Coronary artery (tissue), 2 donors: Measurements from ENCODE around the gene ANP32A.
"Not testable (repeated sequence)": the region's sequence is repeated elsewhere in the genome, so short reads cannot be mapped to it uniquely, and the experiment has no call there.

ENCODE experiments used
- DNase-seq: peaks from one replicate; pipeline ENCODE4 v3.0.0-alpha.2; 2017; ENCODE audit warnings: low spot score
- H3K27ac ChIP-seq, 2 donors: fragments of 200-600 bp; sonication (generic); one replicate each; pipeline ENCODE4 v1.5.1; 2016 to 2019
- H3K4me3 ChIP-seq: fragments of 200-600 bp; sonication (generic); 2 replicates; pipeline ENCODE4 v1.5.1; 2016; ENCODE audit warnings: mild to moderate bottlenecking, moderate library complexity
- CTCF ChIP-seq: fragments of 200-600 bp; sonication (generic); IDR thresholded peaks from one replicate; pipeline ENCODE4 v1.5.1; 2019; ENCODE audit warnings: antibody characterized with exemption

ANP32A gene

GRCh38 chr15:68820295-68821189 lies at the start of gene ANP32A:
TSS of gene ANP32A (minus strand) at chr15:68820895. CDS start at chr15:68820751, 144 bp downstream.
- TF ChIP-seq CTCF: no peak
- H3K27ac ChIP-seq: peak within 1 kb of the TSS; percentile 93 to 94
- H3K4me3 ChIP-seq: peak within 1 kb of the TSS; percentile 86
- peak; percentile 97 for DNase-seq

GRCh38 chr15:68868296-68868695 lies 47.6 kb upstream of the ANP32A start:
- DNase-seq: no peak
- Histone ChIP-seq H3K27ac (no peak overlapping the region), H3K4me3 (no peak overlapping the region)
- TF ChIP-seq CTCF: no peak

GRCh38 chr15:68862415-68862814 lies 41.7 kb upstream of the ANP32A start:
- DNase-seq: no peak
- H3K27ac ChIP-seq: no peak overlapping the region
- H3K4me3 ChIP-seq: no peak overlapping the region
- TF ChIP-seq CTCF: no peak

GRCh38 chr15:68858666-68859065 lies 38.0 kb upstream of the ANP32A start:
- DNase-seq: not testable (repeated sequence)

DNA sequence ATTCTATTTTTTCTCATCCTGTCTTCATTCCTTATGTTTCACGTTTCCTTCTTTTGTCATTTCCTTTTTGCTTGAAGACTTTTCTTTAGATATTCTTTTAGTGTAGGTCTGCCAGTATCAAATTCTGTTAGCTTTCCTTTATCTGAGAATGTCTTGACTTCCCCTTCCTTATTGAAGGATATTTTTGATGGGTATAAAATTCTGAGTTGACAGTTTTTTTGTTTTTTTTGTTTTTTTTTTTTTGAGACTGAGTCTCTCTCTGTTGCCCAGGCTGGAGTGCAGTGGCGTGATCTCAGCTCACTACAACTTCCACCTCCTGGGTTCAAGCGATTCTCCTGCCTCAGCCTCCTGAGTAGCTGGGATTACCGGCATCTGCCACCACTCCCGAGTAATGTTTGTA lies 36.7 kb upstream of the ANP32A start:
- not testable (repeated sequence) for H3K4me3 ChIP-seq, DNase-seq

More at GRCh38 chr15:68858666-68859065, 38.0 kb upstream of the ANP32A start:
- not testable (repeated sequence) for H3K4me3 ChIP-seq, H3K27ac ChIP-seq

GRCh38 chr15:68852461-68852860 lies 31.8 kb upstream of the ANP32A start:
- Histone ChIP-seq H3K27ac (no peak overlapping the region), H3K4me3 (no peak overlapping the region)
- TF ChIP-seq CTCF: no peak
- DNase-seq: no peak

More for the DNA sequence above, 36.7 kb upstream of the ANP32A start:
- H3K27ac ChIP-seq: not testable (repeated sequence)

DNA sequence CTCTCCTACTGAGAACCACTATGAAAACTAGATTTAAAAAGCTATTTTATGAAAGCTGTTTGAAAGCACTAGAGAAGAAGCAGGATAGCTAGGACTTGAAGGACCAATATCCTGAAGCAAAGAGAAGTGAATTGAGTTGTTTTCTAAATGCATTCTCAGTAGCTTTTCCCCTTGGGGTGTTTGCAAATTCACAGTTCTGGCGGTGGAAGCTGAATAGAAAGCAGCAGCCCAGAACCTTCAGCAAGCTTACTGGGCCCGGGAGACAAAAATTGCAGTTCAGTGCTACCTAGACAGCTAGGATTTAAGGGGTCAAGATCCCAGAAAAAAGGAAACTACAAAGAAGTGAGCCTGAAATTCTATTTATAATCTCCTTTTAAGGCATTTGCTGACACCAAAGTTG lies 31.3 kb upstream of the ANP32A start:
- DNase-seq: no peak
- no peak for TF ChIP-seq CTCF
- Histone ChIP-seq H3K27ac (no peak overlapping the region), H3K4me3 (no peak overlapping the region)

GRCh38 chr15:68849497-68849896 lies 28.8 kb upstream of the ANP32A start:
- no peak for DNase-seq
- TF ChIP-seq CTCF: no peak
- H3K27ac ChIP-seq: no peak overlapping the region
- H3K4me3 ChIP-seq: no peak overlapping the region
